ENCODE measurements around the gene EZR.

The EZR gene

GRCh38 chr6:158758451-158758860, 60.7 kb downstream of the EZR start:
- Histone ChIP-seq H3K79me2 (ENCODE audit: insufficient read depth, low read length) (no peaks in the 10 kb centered on the region), H3K27me3 (ENCODE audit: insufficient read depth, low read length) (no peaks in the 10 kb centered on the region), H3K9me2 (ENCODE audit: low read depth, low read length) (no peaks in the 10 kb centered on the region), H3K9ac (ENCODE audit: low read length) (no peak overlapping the region), H3K4me1 (ENCODE audit: insufficient read depth, low read length, severe bottlenecking) (peaks cover 18% of the 10 kb centered on the region), H3K4me2 (ENCODE audit: low read length) (no peak overlapping the region), H3K27ac (ENCODE audit: low read depth, low read length, poor library complexity, severe bottlenecking) (no peak overlapping the region), H3K4me3 (ENCODE audit: low read depth, low read length, poor library complexity, severe bottlenecking) (no peak overlapping the region), H2AFZ (ENCODE audit: low read length) (no peak overlapping the region), H3F3A (ENCODE audit: insufficient read depth, low read length) (no peaks in the 10 kb centered on the region), H3K36me3 (ENCODE audit: insufficient read depth, low read length) (no peaks in the 10 kb centered on the region), H4K20me1 (ENCODE audit: insufficient read depth, low read length) (no peaks in the 10 kb centered on the region), H3K9me3 (ENCODE audit: low read length) (no peaks in the 10 kb centered on the region)
- TF ChIP-seq, protein P1, sequence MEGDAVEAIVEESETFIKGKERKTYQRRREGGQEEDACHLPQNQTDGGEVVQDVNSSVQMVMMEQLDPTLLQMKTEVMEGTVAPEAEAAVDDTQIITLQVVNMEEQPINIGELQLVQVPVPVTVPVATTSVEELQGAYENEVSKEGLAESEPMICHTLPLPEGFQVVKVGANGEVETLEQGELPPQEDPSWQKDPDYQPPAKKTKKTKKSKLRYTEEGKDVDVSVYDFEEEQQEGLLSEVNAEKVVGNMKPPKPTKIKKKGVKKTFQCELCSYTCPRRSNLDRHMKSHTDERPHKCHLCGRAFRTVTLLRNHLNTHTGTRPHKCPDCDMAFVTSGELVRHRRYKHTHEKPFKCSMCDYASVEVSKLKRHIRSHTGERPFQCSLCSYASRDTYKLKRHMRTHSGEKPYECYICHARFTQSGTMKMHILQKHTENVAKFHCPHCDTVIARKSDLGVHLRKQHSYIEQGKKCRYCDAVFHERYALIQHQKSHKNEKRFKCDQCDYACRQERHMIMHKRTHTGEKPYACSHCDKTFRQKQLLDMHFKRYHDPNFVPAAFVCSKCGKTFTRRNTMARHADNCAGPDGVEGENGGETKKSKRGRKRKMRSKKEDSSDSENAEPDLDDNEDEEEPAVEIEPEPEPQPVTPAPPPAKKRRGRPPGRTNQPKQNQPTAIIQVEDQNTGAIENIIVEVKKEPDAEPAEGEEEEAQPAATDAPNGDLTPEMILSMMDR (IDR thresholded peaks at IDR 0.05; ENCODE audit: low read length): no peak

- H2AFZ ChIP-seq (ENCODE audit: low read length): no peak overlapping the region
- no peak overlapping the region for H3K4me3 ChIP-seq (ENCODE audit: low read depth, low read length, poor library complexity, severe bottlenecking)
- no peak for TF ChIP-seq EZH2 (IDR thresholded peaks at IDR 0.05; ENCODE audit: borderline replicate concordance, low read length)
- TF ChIP-seq, protein P1 (IDR thresholded peaks at IDR 0.05; ENCODE audit: low read length): no peak
- H3F3A ChIP-seq (ENCODE audit: insufficient read depth, low read length): no peaks in the 10 kb centered on the region
- no peak overlapping the region for H3K4me2 ChIP-seq (ENCODE audit: low read length)
- H3K79me2 ChIP-seq (ENCODE audit: insufficient read depth, low read length): no peaks in the 10 kb centered on the region
- no peak overlapping the region for H3K9ac ChIP-seq (ENCODE audit: low read length)
- no peaks in the 10 kb centered on the region for H3K36me3 ChIP-seq (ENCODE audit: insufficient read depth, low read length)
- H3K9me3 ChIP-seq (ENCODE audit: low read length): no peaks in the 10 kb centered on the region
- no peak overlapping the region for H3K27ac ChIP-seq (ENCODE audit: low read depth, low read length, poor library complexity, severe bottlenecking)
- H3K9me2 ChIP-seq (ENCODE audit: low read depth, low read length): no peaks in the 10 kb centered on the region
- H4K20me1 ChIP-seq (ENCODE audit: insufficient read depth, low read length): no peaks in the 10 kb centered on the region
- H3K27me3 ChIP-seq (ENCODE audit: insufficient read depth, low read length): no peaks in the 10 kb centered on the region
- H3K4me1 ChIP-seq (ENCODE audit: insufficient read depth, low read length, severe bottlenecking): peaks cover 21% of the 10 kb centered on the region
Measured at GRCh38 chr6:158757753-158758090, 61.4 kb downstream of the EZR start.

- peaks cover 25% of the 10 kb centered on the region for H3K4me1 ChIP-seq (ENCODE audit: insufficient read depth, low read length, severe bottlenecking)
- TF ChIP-seq, protein P1 (IDR thresholded peaks at IDR 0.05; ENCODE audit: low read length): no peak
- no peak for TF ChIP-seq EZH2 (IDR thresholded peaks at IDR 0.05; ENCODE audit: borderline replicate concordance, low read length)
- no peaks in the 10 kb centered on the region for H3K27me3 ChIP-seq (ENCODE audit: insufficient read depth, low read length)
Measured at GRCh38 chr6:158756977-158757752, 62.0 kb downstream of the EZR start.

More at GRCh38 chr6:158756977-158757752, 62.0 kb downstream of the EZR start:
- Histone ChIP-seq H3K27ac (ENCODE audit: low read depth, low read length, poor library complexity, severe bottlenecking) (no peak overlapping the region), H3K9me2 (ENCODE audit: low read depth, low read length) (no peaks in the 10 kb centered on the region), H3K4me3 (ENCODE audit: low read depth, low read length, poor library complexity, severe bottlenecking) (no peak overlapping the region), H3K4me2 (ENCODE audit: low read length) (no peak overlapping the region), H3K9ac (ENCODE audit: low read length) (no peak overlapping the region), H3K9me3 (ENCODE audit: low read length) (no peaks in the 10 kb centered on the region), H3K79me2 (ENCODE audit: insufficient read depth, low read length) (no peaks in the 10 kb centered on the region), H3K36me3 (ENCODE audit: insufficient read depth, low read length) (no peaks in the 10 kb centered on the region), H3F3A (ENCODE audit: insufficient read depth, low read length) (no peaks in the 10 kb centered on the region), H4K20me1 (ENCODE audit: insufficient read depth, low read length) (no peaks in the 10 kb centered on the region), H2AFZ (ENCODE audit: low read length) (no peak overlapping the region)
